ENCODE results near the gene TXNDC5. TPM values are rescaled to one million over a fixed set of nuclear protein-coding genes. Genes with fewer than 3 reads are reported as not detected.
"Not testable (repeated sequence)": the region's sequence is repeated elsewhere in the genome, so short reads cannot be mapped to it uniquely, and the experiment has no call there.

Gene TXNDC5
- total RNA-seq, 1 donor from 2014 or later = 35.2 TPM

DNA sequence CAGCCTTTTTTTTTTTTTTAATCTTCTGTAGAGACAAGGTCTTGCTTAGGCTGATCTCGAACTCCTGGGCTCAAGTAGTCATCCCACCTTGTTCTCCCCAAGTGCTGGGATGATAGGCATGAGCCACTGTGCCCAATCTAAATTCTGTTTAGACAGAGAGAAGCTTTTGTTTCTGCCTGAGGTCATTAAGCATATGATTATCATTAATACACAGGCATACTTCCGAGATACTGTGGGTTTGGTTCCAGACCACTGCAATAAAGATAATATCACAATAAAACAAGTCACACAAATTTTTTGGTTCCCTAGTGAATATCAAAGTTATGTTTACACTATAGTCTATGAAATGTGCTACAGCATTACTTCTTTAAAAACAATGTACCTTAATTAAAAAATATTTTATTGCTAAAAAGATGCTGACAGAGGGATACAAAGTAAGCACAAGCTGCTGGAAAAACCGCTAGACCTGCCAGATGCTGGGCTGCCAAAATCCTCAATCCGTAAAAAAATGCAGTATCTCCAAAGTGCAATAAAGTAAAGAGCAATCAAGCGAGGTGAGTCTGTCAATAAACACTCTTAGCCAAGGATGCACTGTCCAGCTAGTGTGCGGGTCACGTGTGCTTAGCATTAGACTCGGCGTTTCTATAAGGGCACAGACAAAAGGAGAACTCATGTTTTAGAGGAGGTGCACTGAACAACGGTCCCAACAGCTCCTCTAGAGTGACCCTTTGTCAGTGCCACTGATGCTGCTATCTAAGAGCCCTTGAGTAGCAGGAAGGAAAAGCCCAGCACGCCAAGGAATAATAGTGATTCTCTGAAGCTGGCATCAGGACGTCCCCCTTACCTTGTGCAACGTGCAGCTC lies 16.1 kb downstream of the TXNDC5 start:
- no peak for DNase-seq

DNA sequence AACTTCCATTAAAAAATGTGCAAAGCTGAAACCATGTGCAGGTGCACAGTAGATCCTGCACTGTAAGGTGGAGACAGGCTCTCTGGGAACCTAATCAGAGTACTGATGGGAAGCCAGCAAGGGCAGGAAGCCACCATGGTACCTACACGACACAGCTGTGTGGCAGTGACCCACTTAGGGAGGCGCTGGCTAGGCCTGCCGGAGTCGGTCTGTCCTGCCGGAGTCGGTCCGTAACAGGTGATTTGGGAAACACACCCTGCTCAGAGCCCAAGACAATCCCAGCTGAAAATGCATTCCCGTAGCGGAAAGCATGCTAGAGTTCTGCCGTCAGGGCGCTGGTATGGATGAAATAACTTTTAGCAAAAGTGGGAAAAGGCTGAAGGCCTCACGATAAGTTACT lies 17.2 kb downstream of the TXNDC5 start:
- DNase-seq = no peak

DNA sequence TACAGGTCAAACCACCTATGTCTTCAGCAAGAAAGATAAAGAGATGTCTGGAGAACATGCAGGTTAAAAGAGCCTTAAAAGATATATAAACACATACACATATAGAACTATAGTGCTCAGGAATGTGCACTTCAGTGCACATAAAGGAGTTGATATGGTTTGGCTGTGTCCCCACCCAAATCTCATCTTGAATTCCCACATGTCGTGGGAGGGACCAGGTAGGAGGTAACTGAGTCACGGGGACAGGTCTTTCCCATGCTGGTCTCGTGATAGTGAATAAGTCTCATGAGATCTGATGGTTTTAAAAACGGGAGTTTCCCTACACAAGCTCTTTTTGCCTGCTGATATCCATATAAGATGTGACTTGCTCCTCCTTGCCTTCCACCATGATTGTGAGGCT lies 18.2 kb downstream of the TXNDC5 start:
- DNase-seq = not testable (repeated sequence)

DNA sequence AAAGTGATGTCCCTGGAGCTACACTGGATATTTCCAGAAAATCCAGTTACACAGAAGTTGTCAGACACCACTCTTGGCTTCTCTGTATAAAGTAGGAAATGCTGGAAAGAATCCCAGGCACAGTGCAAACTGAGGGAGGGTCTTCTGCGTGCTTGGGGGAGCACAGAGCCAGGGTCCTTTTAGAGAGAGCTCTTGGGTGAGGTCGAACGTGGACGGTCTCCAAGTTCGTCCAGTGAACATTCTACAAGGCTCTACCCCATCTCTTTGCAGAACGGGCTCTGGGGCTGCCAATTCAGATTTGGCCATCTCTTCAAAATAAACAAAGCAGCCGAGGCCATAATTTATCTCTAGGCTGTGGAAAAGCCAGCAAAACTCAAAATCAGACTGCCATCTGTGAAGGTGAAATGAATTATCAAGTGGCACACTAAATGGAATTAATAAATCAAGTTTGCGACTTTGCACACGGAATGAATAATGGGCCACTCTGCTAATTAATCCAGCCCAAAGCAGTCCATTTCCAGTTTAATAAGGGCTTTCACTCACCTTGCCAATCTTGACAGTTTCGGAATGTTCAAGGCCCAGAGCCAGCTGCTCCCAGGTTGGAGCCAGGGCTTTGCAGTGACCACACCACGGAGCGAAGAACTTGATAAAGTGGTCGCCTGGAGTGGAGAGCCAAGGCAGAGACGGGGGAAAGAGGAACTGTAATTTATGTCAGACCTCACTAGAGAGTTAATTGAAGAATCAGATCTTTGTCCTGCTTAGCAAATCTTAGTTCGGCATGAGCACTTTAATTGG lies 19.3 kb downstream of the TXNDC5 start:
- DNase-seq = no peak

DNA sequence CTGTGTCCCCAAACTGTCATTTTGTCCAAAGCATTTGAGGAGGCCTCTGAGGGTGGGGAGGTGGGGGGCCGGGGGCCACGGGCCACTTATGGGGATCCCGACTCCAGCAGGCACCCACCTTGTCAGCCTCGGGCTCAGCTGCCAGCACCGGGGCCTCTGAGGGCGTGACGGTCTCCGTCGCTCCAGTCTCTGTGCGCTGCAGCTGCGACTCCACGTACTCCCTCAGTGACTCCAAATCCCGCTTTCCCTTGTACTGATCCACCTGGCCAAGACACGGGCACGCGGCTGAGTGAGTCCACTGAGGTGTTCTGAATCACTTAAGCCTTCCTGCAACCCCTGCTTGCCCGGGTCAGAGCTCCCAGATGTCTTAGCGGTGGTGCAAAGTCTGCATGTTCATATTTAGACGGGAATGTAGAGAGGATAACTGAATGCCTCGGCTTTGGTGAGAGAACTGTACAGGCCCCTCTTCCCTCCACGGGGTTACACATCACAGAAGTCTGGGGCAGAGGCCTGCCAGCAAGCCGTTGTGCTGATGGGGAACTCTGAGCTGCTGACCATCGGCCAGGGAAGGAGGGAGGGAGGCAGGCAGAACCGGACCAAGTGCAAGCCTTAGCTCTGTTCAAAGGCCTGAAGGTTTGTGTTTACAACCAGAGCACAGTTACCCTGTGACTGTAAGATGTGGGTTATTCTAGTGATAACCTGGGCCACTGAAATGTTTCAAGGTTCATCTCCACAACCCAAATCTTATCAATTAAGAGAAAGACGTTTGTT lies 21.8 kb downstream of the TXNDC5 start:
- no peak for DNase-seq

DNA sequence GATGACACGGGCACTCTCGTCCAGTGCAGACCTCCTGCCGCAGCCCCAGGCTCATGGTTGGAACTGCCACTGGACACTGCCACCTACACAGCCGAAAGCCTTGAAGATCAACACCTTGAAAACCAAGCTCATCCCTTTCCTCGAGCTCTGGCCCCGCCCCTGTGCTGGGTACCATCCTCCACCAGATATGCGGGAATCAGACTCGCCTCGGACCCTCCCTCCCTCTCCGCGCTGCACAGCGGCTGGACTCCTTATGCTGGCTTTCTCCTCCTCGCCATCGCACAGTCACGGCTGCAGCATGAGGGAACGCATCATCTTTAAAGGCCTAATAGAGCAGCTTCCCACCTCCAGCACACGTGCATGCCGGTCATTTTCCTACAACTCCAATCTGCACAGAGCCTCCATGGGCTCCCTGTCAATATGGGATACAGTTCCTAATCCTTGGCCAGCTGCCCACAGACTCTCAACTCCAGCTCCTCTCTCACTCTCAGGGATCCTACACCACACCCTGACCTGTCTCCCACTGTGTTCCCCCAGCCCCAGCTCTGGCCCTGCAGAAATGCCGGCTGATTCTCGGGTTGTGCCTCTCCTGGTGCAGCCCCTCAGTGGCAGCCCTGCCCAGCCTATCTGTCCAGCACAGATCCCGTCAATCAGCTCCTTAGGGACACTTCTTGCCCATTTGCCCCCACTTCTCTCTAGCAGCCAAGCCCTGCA lies 23.2 kb downstream of the TXNDC5 start:
- DNase-seq = no peak

DNA sequence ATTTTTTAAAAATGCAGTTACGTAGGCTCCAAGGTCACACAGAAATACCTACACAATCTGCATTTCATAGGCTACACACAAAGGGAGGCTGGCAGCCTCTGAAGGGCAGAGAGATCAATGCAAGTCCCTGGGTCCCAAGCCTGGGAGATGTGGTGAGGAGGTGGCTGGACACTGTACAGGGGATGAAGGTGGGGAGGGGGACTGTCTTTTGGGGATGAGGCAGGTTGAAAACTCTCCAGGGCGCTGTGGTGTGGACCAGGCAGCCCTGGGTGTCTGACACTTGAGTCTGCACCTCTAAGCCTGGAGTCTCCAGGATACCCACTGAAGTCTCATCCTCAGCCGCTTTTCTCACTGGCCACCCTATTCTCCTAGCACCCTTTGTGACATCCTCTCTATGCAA lies 24.5 kb downstream of the TXNDC5 start:
- no peak for DNase-seq

DNA sequence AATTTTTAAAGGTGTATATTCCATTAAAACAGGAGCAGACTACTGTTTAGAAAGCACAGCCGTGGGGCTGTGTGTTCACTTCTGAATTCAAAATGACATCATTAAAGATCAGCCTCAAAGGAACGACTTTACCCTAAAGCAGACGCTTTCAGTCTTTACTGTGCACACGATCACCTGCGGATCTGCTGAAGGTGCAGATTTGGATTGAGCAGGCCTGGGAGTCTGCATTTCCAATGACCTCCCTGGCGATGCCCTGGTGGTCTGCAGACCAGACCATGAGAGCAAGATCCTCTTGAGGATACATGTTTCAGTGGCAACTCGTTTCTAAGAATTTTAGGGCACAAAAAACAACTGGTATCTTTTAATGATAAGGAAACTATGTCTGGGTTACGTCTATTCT lies 27.2 kb downstream of the TXNDC5 start:
- no peak for DNase-seq

DNA sequence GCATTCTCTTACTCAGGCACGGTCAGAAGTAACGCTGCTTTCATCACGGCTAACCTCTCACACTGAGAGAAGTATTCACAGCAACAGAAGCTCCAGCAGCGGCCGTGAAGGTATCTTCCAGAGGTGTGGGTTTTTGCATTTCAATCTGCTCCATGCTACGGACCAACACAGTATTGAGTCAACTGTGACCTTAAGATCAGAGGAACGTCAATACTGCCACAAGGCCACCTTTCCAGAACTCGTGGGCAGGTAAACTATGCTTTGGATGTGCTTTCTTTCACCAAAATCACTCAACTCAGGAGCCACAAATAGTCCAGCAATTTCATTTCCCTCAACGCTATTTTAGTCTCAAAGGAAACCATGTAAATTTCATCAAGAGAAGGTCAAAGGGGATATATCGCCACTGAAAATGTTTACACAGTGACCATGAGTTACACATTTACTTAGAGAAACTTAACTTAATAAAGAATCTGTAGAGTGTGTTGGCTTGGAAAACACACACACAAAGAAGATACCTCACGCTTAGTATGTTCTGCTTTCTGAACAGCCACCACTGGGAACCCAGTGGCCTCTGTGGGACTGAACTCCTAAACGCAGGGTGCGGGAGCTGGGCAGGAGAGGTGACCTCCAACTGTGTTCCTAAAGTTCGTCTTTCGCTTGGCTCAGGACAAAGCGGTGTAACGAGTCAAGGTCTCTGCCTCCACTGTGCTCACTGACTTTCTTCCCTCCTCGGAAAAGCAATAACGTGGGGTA lies 27.9 kb downstream of the TXNDC5 start:
- no peak for DNase-seq

DNA sequence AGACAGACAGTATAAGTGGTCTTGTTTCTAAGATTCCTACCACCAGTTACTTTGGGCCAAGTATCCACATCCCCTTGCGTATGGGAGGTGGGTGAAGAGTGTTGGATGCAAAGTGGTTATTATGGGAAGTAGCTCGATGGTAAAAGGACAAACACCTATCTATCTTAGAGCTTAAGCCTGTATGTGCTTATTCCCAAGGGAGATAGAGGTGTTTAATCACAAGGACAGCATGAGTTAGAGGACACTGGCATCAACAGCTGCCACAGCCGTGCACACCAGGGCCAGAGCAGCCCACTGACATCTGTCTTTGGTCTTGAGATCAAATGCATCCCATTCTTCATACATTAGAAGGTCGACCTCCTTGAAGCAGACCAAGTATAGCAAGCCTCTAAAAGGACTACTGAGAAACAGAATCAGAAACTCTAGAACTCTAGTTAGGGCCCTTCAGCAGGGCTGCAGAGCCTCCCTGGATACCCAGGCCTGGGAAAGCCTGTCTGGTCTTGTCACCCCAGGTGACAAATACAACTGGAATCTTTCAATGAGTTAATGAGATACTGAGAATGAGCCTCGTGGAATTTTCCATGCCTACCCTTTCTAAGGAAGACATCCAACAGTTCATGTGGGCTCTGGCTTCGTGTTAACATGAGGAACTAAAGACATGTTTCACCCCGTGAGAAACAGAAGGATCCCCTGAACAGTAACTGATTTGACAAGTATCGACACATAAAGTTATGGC lies 28.7 kb downstream of the TXNDC5 start:
- DNase-seq = no peak

DNA sequence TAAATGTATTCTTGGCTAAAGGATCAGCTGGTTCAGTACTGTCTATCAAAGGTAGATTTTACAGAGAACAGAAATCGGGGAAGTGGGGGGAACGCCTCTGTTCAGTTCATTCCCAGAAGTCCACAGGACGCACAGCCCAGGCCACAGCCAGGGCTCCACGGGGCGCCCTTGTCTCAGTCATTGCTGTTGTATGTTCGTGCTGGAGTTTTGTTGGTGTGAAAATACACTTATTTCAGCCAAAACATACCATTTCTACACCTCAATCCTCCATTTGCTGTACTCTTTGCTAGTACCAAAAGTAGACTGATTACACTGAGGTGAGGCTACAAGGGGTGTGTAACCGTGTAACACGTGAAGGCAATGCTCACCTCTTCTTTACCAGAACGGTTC lies 29.9 kb downstream of the TXNDC5 start:
- no peak for DNase-seq

DNA sequence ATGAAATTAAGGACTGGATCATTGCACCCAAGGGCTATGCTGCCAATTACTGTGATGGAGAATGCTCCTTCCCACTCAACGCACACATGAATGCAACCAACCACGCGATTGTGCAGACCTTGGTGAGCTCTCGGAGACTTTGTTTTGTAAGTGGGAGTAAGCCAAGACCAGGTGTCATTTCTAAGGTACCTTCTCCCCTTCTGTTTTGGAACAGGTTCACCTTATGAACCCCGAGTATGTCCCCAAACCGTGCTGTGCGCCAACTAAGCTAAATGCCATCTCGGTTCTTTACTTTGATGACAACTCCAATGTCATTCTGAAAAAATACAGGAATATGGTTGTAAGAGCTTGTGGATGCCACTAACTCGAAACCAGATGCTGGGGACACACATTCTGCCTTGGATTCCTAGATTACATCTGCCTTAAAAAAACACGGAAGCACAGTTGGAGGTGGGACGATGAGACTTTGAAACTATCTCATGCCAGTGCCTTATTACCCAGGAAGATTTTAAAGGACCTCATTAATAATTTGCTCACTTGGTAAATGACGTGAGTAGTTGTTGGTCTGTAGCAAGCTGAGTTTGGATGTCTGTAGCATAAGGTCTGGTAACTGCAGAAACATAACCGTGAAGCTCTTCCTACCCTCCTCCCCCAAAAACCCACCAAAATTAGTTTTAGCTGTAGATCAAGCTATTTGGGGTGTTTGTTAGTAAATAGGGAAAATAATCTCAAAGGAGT lies 30.4 kb downstream of the TXNDC5 start:
- no peak for DNase-seq

DNA sequence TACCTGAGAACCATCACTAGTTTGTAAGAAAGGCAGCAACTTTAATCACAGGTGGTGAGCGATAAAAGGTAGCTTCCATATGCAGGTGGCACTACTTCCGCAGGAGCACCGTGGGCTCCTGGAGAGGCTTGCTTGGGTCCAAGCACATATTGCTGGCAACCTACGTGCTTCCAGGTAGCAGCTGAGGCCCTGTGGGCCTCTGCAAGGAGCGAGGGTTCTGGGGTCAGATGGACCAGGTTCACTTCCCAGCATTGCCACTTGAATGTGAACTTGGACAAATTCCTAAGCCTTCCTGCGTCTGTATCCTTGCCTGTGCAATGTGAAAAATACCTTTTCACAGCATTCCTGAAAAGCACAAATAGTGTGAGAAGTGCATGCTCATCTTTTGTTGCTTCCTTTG lies 31.0 kb downstream of the TXNDC5 start:
- no peak for DNase-seq

DNA sequence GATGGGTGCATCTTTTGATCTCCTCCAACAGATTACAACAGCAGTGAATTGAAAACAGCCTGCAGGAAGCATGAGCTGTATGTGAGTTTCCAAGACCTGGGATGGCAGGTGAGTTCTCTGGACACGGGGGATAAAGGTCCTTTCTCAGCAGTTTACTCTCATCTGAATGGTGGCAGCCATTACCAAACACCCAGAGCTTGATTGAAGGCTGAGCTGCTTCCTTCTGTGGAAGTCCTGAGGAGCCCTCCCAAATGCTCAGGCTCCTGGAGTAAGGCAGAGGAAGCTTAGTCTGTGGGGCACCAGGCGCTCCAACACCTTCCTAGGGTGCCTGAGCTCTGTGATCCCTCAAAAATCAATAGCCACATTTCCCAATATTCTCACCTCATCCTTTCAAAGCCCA lies 31.5 kb downstream of the TXNDC5 start:
- no peak for DNase-seq

DNA sequence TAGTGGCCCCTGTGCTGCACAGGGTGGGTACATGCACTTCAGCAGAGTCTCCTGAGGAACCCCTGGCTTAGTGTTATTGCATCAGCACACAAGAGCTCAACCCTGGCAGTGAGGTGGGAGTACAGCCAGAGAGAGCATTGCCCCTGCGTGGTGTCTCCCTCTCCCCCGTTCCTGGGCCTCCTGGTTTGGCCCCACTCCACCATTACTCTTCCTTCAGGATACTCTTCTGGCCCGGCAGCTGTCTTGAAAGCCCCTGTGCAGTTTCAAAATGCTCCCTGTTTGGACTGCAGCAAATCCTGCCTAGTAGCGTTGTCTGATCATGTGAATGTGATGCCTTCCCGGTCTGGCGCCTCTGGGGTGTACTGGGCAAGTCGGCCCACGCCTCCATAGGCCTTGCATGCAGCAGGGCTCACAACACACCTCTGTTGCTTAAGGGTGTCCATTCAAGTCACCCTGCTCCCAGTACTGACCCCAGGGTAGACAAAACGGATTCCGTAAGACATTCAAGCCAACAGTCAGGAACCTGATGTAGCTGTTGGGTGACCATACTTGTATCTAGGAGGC lies 32.1 kb downstream of the TXNDC5 start:
- no peak for DNase-seq

DNA sequence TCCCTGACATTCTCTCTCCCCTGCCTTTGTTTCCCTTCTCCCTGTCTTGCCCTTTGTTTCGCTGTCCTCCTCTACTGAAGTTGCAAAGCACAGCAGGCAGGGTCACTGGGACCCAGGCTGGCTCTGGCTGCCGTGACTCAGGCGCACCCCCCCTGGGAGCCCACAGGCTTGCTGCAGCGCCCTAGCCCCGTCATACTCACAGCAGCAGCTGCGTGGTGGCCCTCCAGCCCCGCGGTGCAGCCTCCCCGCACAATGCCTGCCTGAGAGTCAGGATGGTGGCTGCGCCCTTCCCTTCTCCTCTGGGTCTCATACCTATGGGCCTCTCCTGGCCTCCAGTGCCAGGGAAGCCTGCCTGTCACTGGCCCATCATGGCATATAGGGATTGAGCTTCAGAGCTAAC lies 41.7 kb downstream of the TXNDC5 start:
- DNase-seq = no peak

DNA sequence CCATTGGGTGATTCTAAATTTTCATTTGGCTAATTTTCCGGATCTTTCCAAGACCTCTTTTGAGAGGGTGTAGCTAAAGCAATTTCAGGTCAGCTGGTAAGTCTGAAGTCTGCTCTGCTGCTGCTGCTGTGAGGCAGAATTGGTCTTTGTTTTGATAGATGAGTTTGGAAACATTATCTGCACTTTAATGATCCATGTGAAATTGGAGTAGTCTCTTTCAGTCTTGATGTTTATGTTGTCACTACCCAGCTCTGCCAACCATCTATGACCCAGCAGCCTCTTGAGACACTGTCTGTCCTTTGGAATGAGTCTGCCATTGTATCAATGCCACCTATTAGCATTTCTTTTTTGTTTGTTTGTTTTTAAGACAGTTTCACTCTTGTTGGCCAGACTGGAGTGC lies 44.1 kb downstream of the TXNDC5 start:
- DNase-seq = no peak

DNA sequence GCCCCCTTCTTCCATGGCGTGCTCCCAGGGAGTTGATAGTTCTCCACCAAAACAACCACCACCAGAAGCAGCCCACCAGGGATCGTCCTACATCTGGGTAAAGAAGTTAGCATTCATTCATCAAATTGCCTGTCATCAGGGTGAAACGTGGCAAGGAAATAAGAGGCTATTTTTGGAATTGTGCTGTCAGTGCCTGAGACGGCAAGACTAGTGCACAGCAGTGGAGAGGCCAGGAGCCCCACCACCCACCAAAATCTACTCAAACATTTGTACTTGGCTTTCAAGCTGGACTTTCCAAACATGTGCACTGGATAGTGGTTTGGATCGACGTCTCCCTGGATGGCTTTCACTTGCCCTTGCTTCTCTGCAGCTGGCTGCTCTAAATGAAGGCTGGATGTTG lies 44.8 kb downstream of the TXNDC5 start:
- DNase-seq = no peak

DNA sequence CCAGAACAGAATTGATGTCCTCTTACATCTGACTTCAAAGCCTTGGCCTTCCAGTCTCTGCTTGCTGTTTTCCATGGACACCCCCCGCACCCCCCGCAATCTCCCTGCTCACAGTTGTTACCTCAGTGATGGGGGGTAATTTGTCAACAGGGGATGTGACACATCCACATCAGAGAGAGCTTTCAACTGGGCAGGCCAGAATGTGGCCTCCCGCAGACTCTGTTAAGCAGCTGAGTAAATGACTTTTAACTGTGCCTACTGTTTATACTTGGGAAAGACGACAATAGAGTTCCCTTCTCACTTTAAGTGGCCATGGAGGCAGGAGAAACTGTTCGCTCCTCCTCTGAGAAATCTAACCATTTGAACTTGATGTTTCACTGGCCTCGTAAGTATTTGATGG lies 51.0 kb downstream of the TXNDC5 start:
- no peak for DNase-seq

DNA sequence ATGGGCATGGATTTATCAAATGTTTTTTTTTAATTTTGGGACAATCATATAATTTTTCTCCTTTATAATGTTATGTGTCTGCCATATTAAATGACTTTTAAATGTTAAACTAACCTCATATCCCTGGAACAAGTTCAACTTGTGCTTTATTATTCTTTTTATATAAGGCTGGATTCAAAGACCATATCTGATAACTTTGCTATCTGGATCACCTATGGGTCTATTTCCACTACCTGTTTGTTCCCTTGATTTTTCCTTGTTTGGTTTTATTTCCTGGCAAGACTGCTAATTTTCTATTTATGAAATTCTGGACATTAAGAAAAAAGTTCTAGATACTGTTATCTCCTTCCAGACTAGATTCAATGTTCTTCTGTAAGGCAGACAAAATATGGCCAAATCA lies 58.8 kb downstream of the TXNDC5 start:
- DNase-seq = no peak

Data from occipital lobe (tissue), 2 donors.